AG04450 (cell line): ENCODE measurements around the gene LRRC38. TPM values are rescaled to one million over a fixed set of nuclear protein-coding genes. Genes with fewer than 3 reads are reported as not detected.
"Not testable (repeated sequence)": the region's sequence is repeated elsewhere in the genome, so short reads cannot be mapped to it uniquely, and the experiment has no call there.

ENCODE experiments used
- CTCF ChIA-PET: fragments of 300-600, 350-600 bp; formaldehyde crosslinking; extraction: SDS; loops from one replicate; lab custom pipeline; 2022; ENCODE audit warnings: antibody characterized with exemption, inconsistent platforms; lab: Charles Lee
- POLR2A ChIA-PET: fragments of 350-600 bp; formaldehyde crosslinking; extraction: SDS; loops from one replicate; lab custom pipeline; 2021; ENCODE audit warnings: antibody characterized with exemption, inconsistent platforms; lab: Yijun Ruan, JAX
- DNase-seq: peaks from one replicate; pipeline ENCODE4 v3.0.0-alpha.2; 2011; ENCODE audit warnings: low read depth, low spot score
- H3K27ac ChIP-seq: one replicate; pipeline ENCODE4 v1.5.1; 2012; ENCODE audit warnings: low read depth, low read length, control low read depth
- H3K27me3 ChIP-seq: one replicate; pipeline ENCODE4 v1.6.0; 2012; ENCODE audit warnings: low read length; ENCODE audit not compliant: control insufficient read depth, insufficient read depth
- H3K4me3 ChIP-seq: 2 replicates; pipeline ENCODE4 v1.5.1; 2011; ENCODE audit warnings: mild to moderate bottlenecking, low read depth, low read length, control low read depth
- H3K9me3 ChIP-seq: 2 replicates; pipeline ENCODE4 v1.5.1; 2012; ENCODE audit warnings: low read length; ENCODE audit not compliant: control insufficient read depth, insufficient read depth
- polyA minus RNA-seq: library from RNA; depleted of rRNA, polyadenylated mRNA; stranded (reverse); fragments of >200 nt; gene quantifications from 2 replicates; pipeline ENCODE4 v1.2.3, GENCODE V29; 2011; rRNA and poly(A)+ RNA removed
- polyA plus RNA-seq: library from polyadenylated mRNA; depleted of rRNA; stranded (reverse); fragments of >200 nt; gene quantifications from 2 replicates; pipeline ENCODE4 v1.2.3, GENCODE V29; 2011; rRNA removed
- TF ChIP-seq, protein P1 (sequence below): IDR thresholded peaks from 2 replicates; pipeline ENCODE4 v1.5.1; 2011; ENCODE audit warnings: low read depth, low read length, control low read depth, inconsistent platforms

LRRC38 gene
- polyA plus RNA-seq (not detected in 2 replicates), polyA minus RNA-seq (not detected in 2 replicates)

GRCh38 chr1:13513895-13514546, at the start of gene LRRC38:
Gene LRRC38 (minus strand): TSS chr1:13514003. CDS start chr1:13513593, 410 bp downstream.
- CTCF ChIA-PET = no interaction called here
- Histone ChIP-seq H3K9me3 (peaks cover 79% of the 10 kb centered on the region), H3K27me3 (no peaks in the 10 kb centered on the region), H3K4me3 (no peak within 1 kb of the TSS), H3K27ac (no peak within 1 kb of the TSS)
- DNase-seq = no peak
- POLR2A ChIA-PET = no interaction called here
- TF ChIP-seq, protein P1, sequence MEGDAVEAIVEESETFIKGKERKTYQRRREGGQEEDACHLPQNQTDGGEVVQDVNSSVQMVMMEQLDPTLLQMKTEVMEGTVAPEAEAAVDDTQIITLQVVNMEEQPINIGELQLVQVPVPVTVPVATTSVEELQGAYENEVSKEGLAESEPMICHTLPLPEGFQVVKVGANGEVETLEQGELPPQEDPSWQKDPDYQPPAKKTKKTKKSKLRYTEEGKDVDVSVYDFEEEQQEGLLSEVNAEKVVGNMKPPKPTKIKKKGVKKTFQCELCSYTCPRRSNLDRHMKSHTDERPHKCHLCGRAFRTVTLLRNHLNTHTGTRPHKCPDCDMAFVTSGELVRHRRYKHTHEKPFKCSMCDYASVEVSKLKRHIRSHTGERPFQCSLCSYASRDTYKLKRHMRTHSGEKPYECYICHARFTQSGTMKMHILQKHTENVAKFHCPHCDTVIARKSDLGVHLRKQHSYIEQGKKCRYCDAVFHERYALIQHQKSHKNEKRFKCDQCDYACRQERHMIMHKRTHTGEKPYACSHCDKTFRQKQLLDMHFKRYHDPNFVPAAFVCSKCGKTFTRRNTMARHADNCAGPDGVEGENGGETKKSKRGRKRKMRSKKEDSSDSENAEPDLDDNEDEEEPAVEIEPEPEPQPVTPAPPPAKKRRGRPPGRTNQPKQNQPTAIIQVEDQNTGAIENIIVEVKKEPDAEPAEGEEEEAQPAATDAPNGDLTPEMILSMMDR = no peak

- CTCF ChIA-PET, H3K27ac ChIP-seq, H3K27me3 ChIP-seq, DNase-seq, POLR2A ChIA-PET, H3K4me3 ChIP-seq: not testable (repeated sequence)
- peaks cover 24% of the 10 kb centered on the region for H3K9me3 ChIP-seq
Measured at GRCh38 chr1:13562981-13563380, 49.2 kb upstream of the LRRC38 start.

DNA sequence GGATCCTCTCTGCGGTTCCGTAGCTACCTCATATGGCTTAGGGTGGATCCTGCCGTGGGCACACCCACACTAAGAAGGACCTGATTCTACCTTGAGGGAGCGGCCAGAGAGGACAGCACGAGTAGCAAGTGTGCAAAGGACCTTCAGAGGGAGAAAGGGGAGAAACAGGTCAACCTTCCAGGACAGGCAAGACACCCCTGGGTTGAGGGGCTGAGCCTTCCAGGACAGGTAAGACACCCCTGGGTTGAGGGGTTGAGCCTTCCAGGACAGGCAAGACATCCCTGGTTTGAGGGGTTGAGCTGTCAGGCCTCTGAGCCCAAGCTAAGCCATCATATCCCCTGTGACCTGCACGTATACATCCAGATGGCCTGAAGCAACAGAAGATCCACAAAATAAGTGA, 46.7 kb upstream of the LRRC38 start:
- ChIA-PET CTCF (no interaction called here), POLR2A (no interaction called here)
- TF ChIP-seq, protein P1 = no peak
- Histone ChIP-seq H3K27me3 (no peaks in the 10 kb centered on the region), H3K4me3 (no peak overlapping the region), H3K9me3 (peaks cover 19% of the 10 kb centered on the region), H3K27ac (no peak overlapping the region)
- no peak for DNase-seq

- Histone ChIP-seq H3K27ac (no peak overlapping the region), H3K4me3 (no peak overlapping the region), H3K27me3 (no peaks in the 10 kb centered on the region), H3K9me3 (peaks cover 26% of the 10 kb centered on the region)
- ChIA-PET POLR2A (no interaction called here), CTCF (no interaction called here)
- TF ChIP-seq, protein P1 = no peak
- no peak for DNase-seq
Measured at GRCh38 chr1:13556224-13556764, 42.5 kb upstream of the LRRC38 start.

DNA sequence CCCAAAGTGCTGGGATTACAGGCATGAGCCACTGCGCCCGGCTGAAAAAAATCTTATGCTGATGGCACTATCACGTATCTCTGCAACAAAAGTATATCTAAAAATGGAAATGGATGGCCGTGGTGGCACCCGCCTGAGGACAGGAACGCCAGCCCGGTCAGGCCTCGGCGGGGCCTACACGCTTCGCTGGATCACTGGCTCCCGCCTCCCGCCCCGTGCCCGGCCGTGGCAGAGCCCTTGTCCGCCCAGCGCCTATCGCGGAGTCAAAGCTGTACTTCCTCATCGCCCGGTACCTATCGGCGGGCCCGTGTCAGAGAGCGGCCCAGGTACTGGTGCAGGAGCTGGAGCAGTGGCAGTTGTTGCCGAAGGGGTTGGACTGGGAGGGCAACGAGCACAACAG, 41.0 kb upstream of the LRRC38 start:
- H3K4me3 ChIP-seq = no peak overlapping the region
- POLR2A ChIA-PET = no interaction called here
- DNase-seq = no peak
- CTCF ChIA-PET = no interaction called here
- no peaks in the 10 kb centered on the region for H3K27me3 ChIP-seq
- H3K9me3 ChIP-seq = peaks cover 24% of the 10 kb centered on the region
- TF ChIP-seq, protein P1 = no peak
- H3K27ac ChIP-seq = no peak overlapping the region
